ENCODE measurements around the gene ZEB1.

Gene ZEB1

GRCh38 chr10:31273789-31274188 is 45.2 kb upstream of the ZEB1 start:
- H3F3A ChIP-seq (ENCODE audit: insufficient read depth), result no peaks in the 10 kb centered on the region

GRCh38 chr10:31274310-31274709 is 44.7 kb upstream of the ZEB1 start:
- no peak overlapping the region for H3K4me2 ChIP-seq (ENCODE audit: low read depth, low read length, poor library complexity, severe bottlenecking)
- TF ChIP-seq EZH2phosphoT487 (conservative IDR thresholded peaks at IDR 0.05; ENCODE audit: low read length) (no peak), CTCF (IDR thresholded peaks at IDR 0.05; ENCODE audit: insufficient read depth, low read length, poor library complexity, severe bottlenecking) (no peak)
- H4K20me1 ChIP-seq (ENCODE audit: low read depth, low read length), result no peaks in the 10 kb centered on the region
- no peak overlapping the region for H3K27ac ChIP-seq (ENCODE audit: low read depth, low read length)
- H2AFZ ChIP-seq (ENCODE audit: low read depth, low read length, severe bottlenecking), result no peak overlapping the region
- no peaks in the 10 kb centered on the region for H3K36me3 ChIP-seq (ENCODE audit: low read length)
- H3K9me2 ChIP-seq (replicated peaks; ENCODE audit: insufficient read depth, low read length), result no peaks in the 10 kb centered on the region
- H3K27me3 ChIP-seq (ENCODE audit: low read length), result no peaks in the 10 kb centered on the region
- H3K9me3 ChIP-seq (ENCODE audit: insufficient read depth, low read length), result no peaks in the 10 kb centered on the region
- no peak overlapping the region for H3K9ac ChIP-seq (ENCODE audit: low read length)
- no peaks in the 10 kb centered on the region for H3K79me2 ChIP-seq (ENCODE audit: insufficient read depth, low read length)
- no peaks in the 10 kb centered on the region for H3F3A ChIP-seq (ENCODE audit: insufficient read depth)
- no peak overlapping the region for H3K4me3 ChIP-seq (ENCODE audit: insufficient read depth, low read length, poor library complexity, severe bottlenecking)

More at GRCh38 chr10:31273789-31274188, 45.2 kb upstream of the ZEB1 start:
- H3K9me3 ChIP-seq (ENCODE audit: insufficient read depth, low read length), result no peaks in the 10 kb centered on the region
- no peaks in the 10 kb centered on the region for H3K36me3 ChIP-seq (ENCODE audit: low read length)
- H3K4me3 ChIP-seq (ENCODE audit: insufficient read depth, low read length, poor library complexity, severe bottlenecking), result no peak overlapping the region
- no peak overlapping the region for H3K9ac ChIP-seq (ENCODE audit: low read length)
- no peaks in the 10 kb centered on the region for H3K27me3 ChIP-seq (ENCODE audit: low read length)
- no peak overlapping the region for H3K4me2 ChIP-seq (ENCODE audit: low read depth, low read length, poor library complexity, severe bottlenecking)
- no peaks in the 10 kb centered on the region for H4K20me1 ChIP-seq (ENCODE audit: low read depth, low read length)
- TF ChIP-seq EZH2phosphoT487 (conservative IDR thresholded peaks at IDR 0.05; ENCODE audit: low read length) (no peak), CTCF (IDR thresholded peaks at IDR 0.05; ENCODE audit: insufficient read depth, low read length, poor library complexity, severe bottlenecking) (no peak)
- no peak overlapping the region for H3K27ac ChIP-seq (ENCODE audit: low read depth, low read length)
- H3K79me2 ChIP-seq (ENCODE audit: insufficient read depth, low read length), result no peaks in the 10 kb centered on the region
- no peak overlapping the region for H2AFZ ChIP-seq (ENCODE audit: low read depth, low read length, severe bottlenecking)
- no peaks in the 10 kb centered on the region for H3K9me2 ChIP-seq (replicated peaks; ENCODE audit: insufficient read depth, low read length)

GRCh38 chr10:31278279-31278941 is 40.6 kb upstream of the ZEB1 start:
- no peak for TF ChIP-seq CTCF (IDR thresholded peaks at IDR 0.05; ENCODE audit: insufficient read depth, low read length, poor library complexity, severe bottlenecking)
- no peak for TF ChIP-seq EZH2phosphoT487 (conservative IDR thresholded peaks at IDR 0.05; ENCODE audit: low read length)
- Histone ChIP-seq H2AFZ (ENCODE audit: low read depth, low read length, severe bottlenecking) (no peak overlapping the region), H3F3A (ENCODE audit: insufficient read depth) (no peaks in the 10 kb centered on the region), H3K9ac (ENCODE audit: low read length) (no peak overlapping the region), H3K27me3 (ENCODE audit: low read length) (no peaks in the 10 kb centered on the region), H3K4me3 (ENCODE audit: insufficient read depth, low read length, poor library complexity, severe bottlenecking) (no peak overlapping the region), H3K9me2 (replicated peaks; ENCODE audit: insufficient read depth, low read length) (no peaks in the 10 kb centered on the region), H3K36me3 (ENCODE audit: low read length) (no peaks in the 10 kb centered on the region), H4K20me1 (ENCODE audit: low read depth, low read length) (no peaks in the 10 kb centered on the region), H3K79me2 (ENCODE audit: insufficient read depth, low read length) (no peaks in the 10 kb centered on the region), H3K9me3 (ENCODE audit: insufficient read depth, low read length) (no peaks in the 10 kb centered on the region), H3K27ac (ENCODE audit: low read depth, low read length) (no peak overlapping the region), H3K4me2 (ENCODE audit: low read depth, low read length, poor library complexity, severe bottlenecking) (no peak overlapping the region)
